PC-3 (cell line): ENCODE data around the gene HES2. TPM values are rescaled to one million over a fixed set of nuclear protein-coding genes. Genes with fewer than 3 reads are reported as not detected.
"Not testable (repeated sequence)": the region's sequence is repeated elsewhere in the genome, so short reads cannot be mapped to it uniquely, and the experiment has no call there.

Experiments
- ATAC-seq: fragments of 200-7000 bp; cut with Tn5 transposase; 2 replicates; pipeline ENCODE4 v1.9.1; 2020; ENCODE audit warnings: mild to moderate bottlenecking, moderate library complexity
- BruUV-seq: library from RNA; stranded (reverse); fragments of 400-500 nt; replicated peaks from 2 replicates; lab custom pipeline; 2021; lab: Mats Ljungman, UMichigan
- CTCF ChIA-PET: fragments of 300-600 bp; sonication (Branson Sonifier 250); formaldehyde crosslinking; loops from one replicate; lab custom pipeline; 2022; ENCODE audit warnings: antibody characterized with exemption; lab: Charles Lee
- POLR2A ChIA-PET: fragments of 300-600 bp; sonication (Branson Sonifier 250); formaldehyde crosslinking; loops from one replicate; lab custom pipeline; 2022; ENCODE audit warnings: antibody characterized with exemption; ENCODE audit not compliant: unreplicated experiment; lab: Charles Lee
- DNase-seq: peaks from one replicate; pipeline ENCODE4 v3.0.0-alpha.2; 2015
- H2AFZ ChIP-seq: fragments of 300-600 bp; sonication (generic); 2 replicates; pipeline ENCODE4 v1.6.0; 2016; ENCODE audit warnings: antibody characterized with exemption, low read length
- H3F3A ChIP-seq: fragments of 300-600 bp; sonication (generic); one replicate; pipeline ENCODE4 v1.6.0; 2017; ENCODE audit warnings: antibody characterized with exemption, low read length, control low read depth, mild to moderate bottlenecking; ENCODE audit not compliant: unreplicated experiment
- H3K27ac ChIP-seq: fragments of 300-600 bp; sonication (generic); 2 replicates; pipeline ENCODE4 v1.5.1; 2016; ENCODE audit warnings: mild to moderate bottlenecking, low read length
- H3K27me3 ChIP-seq: fragments of 300-600 bp; sonication (generic); 2 replicates; pipeline ENCODE4 v1.6.1; 2016; ENCODE audit warnings: low read length, mixed read lengths
- H3K36me3 ChIP-seq: fragments of 300-600 bp; sonication (generic); 2 replicates; pipeline ENCODE4 v1.6.1; 2016; ENCODE audit warnings: low read depth, mixed run types, low read length, mixed read lengths
- H3K4me1 ChIP-seq: fragments of 300-600 bp; sonication (generic); 2 replicates; pipeline ENCODE4 v1.5.1; 2016; ENCODE audit warnings: low read length; ENCODE audit not compliant: insufficient read depth
- H3K4me2 ChIP-seq: fragments of 300-600 bp; sonication (generic); 2 replicates; pipeline ENCODE4 v1.6.0; 2016; ENCODE audit warnings: low read length
- H3K4me3 ChIP-seq: fragments of 300-600 bp; sonication (generic); 2 replicates; pipeline ENCODE4 v1.5.1; 2016; ENCODE audit warnings: mild to moderate bottlenecking, low read length, mixed read lengths
- H3K79me2 ChIP-seq: fragments of 300-600 bp; sonication (generic); 2 replicates; pipeline ENCODE4 v1.6.1; 2017; ENCODE audit warnings: low read length, mixed read lengths
- H3K9ac ChIP-seq: fragments of 300-600 bp; sonication (generic); 2 replicates; pipeline ENCODE4 v1.6.0; 2016; ENCODE audit warnings: mild to moderate bottlenecking, low read length
- H3K9me2 ChIP-seq: fragments of 300-600 bp; sonication (generic); replicated peaks from 2 replicates; pipeline ENCODE4 v1.6.1; 2016; ENCODE audit warnings: mixed run types, low read length, mixed read lengths
- H3K9me3 ChIP-seq: fragments of 300-600 bp; sonication (generic); 2 replicates; pipeline ENCODE4 v1.6.1; 2016; ENCODE audit warnings: low read length, mixed read lengths
- H4K20me1 ChIP-seq: fragments of 300-600 bp; sonication (generic); 2 replicates; pipeline ENCODE4 v1.6.1; 2016; ENCODE audit warnings: low read length, mixed read lengths
- CTCF ChIP-seq: fragments of 300-600 bp; sonication (generic); conservative IDR thresholded peaks from 2 replicates; pipeline ENCODE4 v1.5.1; 2017; ENCODE audit warnings: antibody characterized with exemption, low read depth, mild to moderate bottlenecking, low read length
- EZH2 ChIP-seq: fragments of 300-600 bp; sonication (generic); IDR thresholded peaks from one replicate; pipeline ENCODE4 v1.6.1; 2017; ENCODE audit warnings: antibody characterized with exemption, mild to moderate bottlenecking, low read length; ENCODE audit not compliant: unreplicated experiment
- EZH2phosphoT487 ChIP-seq: fragments of 300-600 bp; sonication (generic); IDR thresholded peaks from 2 replicates; pipeline ENCODE4 v1.6.1; 2018; ENCODE audit warnings: mild to moderate bottlenecking, antibody characterized with exemption, low read length, borderline replicate concordance
- intact Hi-C: fragments of 100-400 bp; cut with micrococcal nuclease; formaldehyde crosslinking; loops from 2 replicates; pipeline ENCODE4 v1.9.0; 2023
- total RNA-seq: library from RNA; depleted of rRNA; stranded (reverse); fragments of >200 nt; gene quantifications from 2 replicates; pipeline ENCODE4 v1.2.3, GENCODE V29; 2014

The HES2 gene
- total RNA-seq, 1 experiment from 2014 or later = 42.9 TPM

DNA sequence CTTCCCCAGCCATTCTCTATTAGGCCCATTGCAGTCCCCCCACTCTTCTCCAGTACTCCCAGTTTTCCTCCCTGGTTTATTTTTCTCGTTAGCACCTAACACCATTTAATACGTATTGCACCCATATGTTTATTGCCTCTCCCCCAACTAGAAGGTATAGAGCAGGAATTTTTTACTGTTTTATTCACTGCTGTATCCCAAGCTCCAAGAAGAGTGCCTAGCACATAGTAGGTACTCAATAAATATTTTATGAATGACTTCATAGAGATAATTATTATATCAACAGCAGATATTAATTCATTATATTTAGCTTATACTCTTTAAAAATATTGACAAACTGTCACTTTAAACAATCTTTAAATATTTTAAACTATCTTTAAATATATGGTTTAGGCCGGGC, 20.4 kb downstream of the HES2 start:
- no peak overlapping the region for H3K9ac ChIP-seq
- ChIA-PET CTCF (interaction anchor here (0.5 kb wide), 1 partner anchor 312 kb away, joined by 4 read pairs; no protein-coding TSS in a partner anchor), POLR2A (no interaction called here)
- no peak overlapping the region for H2AFZ ChIP-seq
- BruUV-seq = no TSS peak
- H3K36me3 ChIP-seq = no peaks in the 10 kb centered on the region
- no peak overlapping the region for H3K4me3 ChIP-seq
- no peaks in the 10 kb centered on the region for H3K27me3 ChIP-seq
- H3K9me3 ChIP-seq = no peaks in the 10 kb centered on the region
- H4K20me1 ChIP-seq = no peaks in the 10 kb centered on the region
- H3K4me2 ChIP-seq = no peak overlapping the region
- TF ChIP-seq CTCF = no peak
- no peak for TF ChIP-seq EZH2phosphoT487
- no peak for TF ChIP-seq EZH2
- no peaks in the 10 kb centered on the region for H3F3A ChIP-seq
- no peaks in the 10 kb centered on the region for H3K9me2 ChIP-seq
- peaks cover 6% of the 10 kb centered on the region for H3K4me1 ChIP-seq
- no peak overlapping the region for H3K27ac ChIP-seq
- H3K79me2 ChIP-seq = peaks cover under 1% of the 10 kb centered on the region; the same call in 1 of the 2 replicates
- no peak for ATAC-seq
- intact Hi-C loops = no loop called here
- no peak for DNase-seq

- no peaks in the 10 kb centered on the region for H4K20me1 ChIP-seq
- ATAC-seq (no peak), DNase-seq (no peak)
- H3K4me3 ChIP-seq = no peak overlapping the region
- no peak overlapping the region for H3K4me2 ChIP-seq
- H3K36me3 ChIP-seq = no peaks in the 10 kb centered on the region
- CTCF ChIA-PET = no interaction called here
- no peaks in the 10 kb centered on the region for H3F3A ChIP-seq
- H3K9me3 ChIP-seq = no peaks in the 10 kb centered on the region
- H3K4me1 ChIP-seq = peaks cover 10% of the 10 kb centered on the region
- H3K9ac ChIP-seq = no peak overlapping the region
- H2AFZ ChIP-seq = no peak overlapping the region
- POLR2A ChIA-PET = no interaction called here
- BruUV-seq = no TSS peak
- H3K27ac ChIP-seq = no peak overlapping the region
- peaks cover 4% of the 10 kb centered on the region; the same call in 1 of the 2 replicates for H3K79me2 ChIP-seq
- H3K27me3 ChIP-seq = no peaks in the 10 kb centered on the region
- intact Hi-C loops = loop anchor here (1.0 kb wide), 1 partner anchor 35 kb away; no protein-coding TSS in a partner anchor
- H3K9me2 ChIP-seq = no peaks in the 10 kb centered on the region
- TF ChIP-seq CTCF = no peak
- TF ChIP-seq EZH2phosphoT487 = no peak
Measured at GRCh38 chr1:6397844-6398441, 21.8 kb downstream of the HES2 start.

DNA sequence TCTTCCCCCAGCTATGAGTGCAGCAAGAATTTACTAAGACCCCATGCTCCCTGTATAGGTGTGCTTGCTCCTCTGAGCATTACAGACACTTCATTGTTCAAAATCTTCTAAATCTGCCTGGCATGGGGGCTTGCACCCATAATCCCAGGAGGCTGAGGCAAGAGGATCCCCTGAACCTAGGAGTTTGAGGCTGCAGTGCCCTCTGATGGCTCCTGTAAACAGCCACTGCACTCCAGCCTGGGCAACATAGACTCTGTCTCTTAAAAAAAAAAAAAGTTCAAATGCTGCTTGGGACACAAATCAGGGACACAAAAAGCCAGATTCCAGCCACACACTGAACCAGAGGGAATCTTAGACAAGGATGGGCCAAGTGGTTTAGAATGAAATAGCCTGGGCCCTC, 22.7 kb downstream of the HES2 start:
- Histone ChIP-seq H3K4me3 (no peak overlapping the region), H3K9ac (no peak overlapping the region), H3K9me2 (no peaks in the 10 kb centered on the region), H3K4me2 (no peak overlapping the region), H2AFZ (no peak overlapping the region), H3F3A (no peaks in the 10 kb centered on the region), H3K4me1 (peaks cover 13% of the 10 kb centered on the region), H3K9me3 (no peaks in the 10 kb centered on the region), H4K20me1 (peaks cover 8% of the 10 kb centered on the region), H3K27me3 (no peaks in the 10 kb centered on the region), H3K79me2 (peaks cover 13% of the 10 kb centered on the region), H3K27ac (no peak overlapping the region), H3K36me3 (no peaks in the 10 kb centered on the region)
- TF ChIP-seq CTCF = peak; percentile 69
- TF ChIP-seq EZH2 = no peak
- no TSS peak for BruUV-seq
- ATAC-seq (no peak), DNase-seq (peak; percentile 45)
- POLR2A ChIA-PET = interaction anchor here (0.6 kb wide), 1 partner anchor 13 kb away, joined by 32 read pairs; no protein-coding TSS in a partner anchor
- intact Hi-C loops = loop anchor here (1.0 kb wide), 1 partner anchor 34 kb away; no protein-coding TSS in a partner anchor
- CTCF ChIA-PET = interaction anchor here (1.1 kb wide), 1 partner anchor 34 kb away, joined by 3 read pairs; no protein-coding TSS in a partner anchor

- H3F3A ChIP-seq, H3K27ac ChIP-seq, H3K9me3 ChIP-seq, H2AFZ ChIP-seq, H3K27me3 ChIP-seq, BruUV-seq, intact Hi-C loops, H3K9me2 ChIP-seq, DNase-seq, H3K4me2 ChIP-seq, H3K36me3 ChIP-seq, H3K4me3 ChIP-seq, H3K9ac ChIP-seq, ATAC-seq: not testable (repeated sequence)
- peaks cover 25% of the 10 kb centered on the region for H3K79me2 ChIP-seq
- H3K4me1 ChIP-seq = peaks cover 17% of the 10 kb centered on the region
- CTCF ChIA-PET = interaction anchor here (1.1 kb wide), 1 partner anchor 33 kb away, joined by 3 read pairs; no protein-coding TSS in a partner anchor
- peaks cover 16% of the 10 kb centered on the region for H4K20me1 ChIP-seq
- POLR2A ChIA-PET = interaction anchor here (0.6 kb wide), 1 partner anchor 185 kb away, joined by 3 read pairs; no protein-coding TSS in a partner anchor
Measured at GRCh38 chr1:6395781-6396244, 23.9 kb downstream of the HES2 start.
